Stimulated activated CD8-positive, alpha-beta memory T cell treated with anti-CD3 and anti-CD28 coated beads, Interleukin-12 subunit alpha, Interleukin-12 subunit beta, amount 100 ng/mL, for 4 hours (primary cell): Measurements from ENCODE around the gene ME3.

Experiments
- DNase-seq: peaks from one replicate; pipeline ENCODE4 v3.0.0-alpha.2; 2020; ENCODE audit warnings: low read depth

ME3 gene

DNA sequence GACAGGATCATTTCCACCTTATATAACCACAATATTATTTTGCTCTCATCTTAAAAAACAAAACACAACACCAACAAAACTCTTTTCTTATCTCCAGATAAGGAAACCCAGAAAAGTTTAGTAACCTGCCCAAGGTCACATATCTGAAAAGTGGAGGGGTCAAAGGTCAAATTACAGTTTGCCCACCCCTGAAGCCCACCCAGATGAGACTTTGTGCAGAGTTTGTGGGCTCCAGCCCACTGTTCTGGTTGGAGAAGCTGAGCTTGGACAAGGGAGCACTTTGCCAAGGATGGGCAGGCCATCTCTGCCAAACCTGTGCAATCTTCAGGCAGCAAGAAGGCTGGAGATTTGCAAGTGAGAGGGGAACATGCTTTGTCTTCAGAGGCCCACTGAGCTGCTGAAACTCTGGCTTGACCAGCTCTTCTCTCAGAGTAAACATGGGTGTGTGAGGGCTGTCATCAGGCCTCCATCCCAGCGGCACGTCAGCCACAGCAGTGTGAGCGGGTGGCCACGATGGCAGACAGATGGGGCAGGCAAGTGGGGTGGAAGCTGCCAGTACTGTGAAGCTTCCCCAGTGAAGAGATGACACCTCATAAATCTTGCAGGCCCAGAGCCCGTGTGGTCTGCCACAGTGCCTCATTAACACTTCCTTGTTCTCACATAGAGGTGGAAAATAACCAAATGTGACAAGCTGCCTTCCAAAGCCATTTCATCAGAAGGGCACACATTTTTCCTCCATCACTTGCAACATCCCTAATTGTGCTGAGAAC lies 186.0 kb downstream of the ME3 start:
- peak; percentile 19 for DNase-seq

DNA sequence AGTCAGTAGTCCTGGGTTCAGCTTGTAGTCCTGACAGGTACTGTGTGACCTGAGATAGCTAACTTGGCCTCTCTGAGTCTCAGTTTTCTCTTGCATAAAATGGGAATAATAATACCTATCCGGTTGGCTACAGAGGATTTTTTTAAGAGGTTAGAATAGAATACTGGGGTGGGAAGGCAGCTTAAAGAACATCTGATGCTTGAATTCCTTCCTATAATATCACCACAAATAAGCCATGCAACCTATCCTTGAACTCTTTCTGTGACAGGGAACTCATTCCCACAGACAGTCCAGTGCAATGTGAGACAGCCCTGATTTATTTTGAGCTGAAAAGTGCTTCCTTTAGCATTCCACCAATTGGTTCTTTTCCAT lies 187.6 kb downstream of the ME3 start:
- DNase-seq: no peak

DNA sequence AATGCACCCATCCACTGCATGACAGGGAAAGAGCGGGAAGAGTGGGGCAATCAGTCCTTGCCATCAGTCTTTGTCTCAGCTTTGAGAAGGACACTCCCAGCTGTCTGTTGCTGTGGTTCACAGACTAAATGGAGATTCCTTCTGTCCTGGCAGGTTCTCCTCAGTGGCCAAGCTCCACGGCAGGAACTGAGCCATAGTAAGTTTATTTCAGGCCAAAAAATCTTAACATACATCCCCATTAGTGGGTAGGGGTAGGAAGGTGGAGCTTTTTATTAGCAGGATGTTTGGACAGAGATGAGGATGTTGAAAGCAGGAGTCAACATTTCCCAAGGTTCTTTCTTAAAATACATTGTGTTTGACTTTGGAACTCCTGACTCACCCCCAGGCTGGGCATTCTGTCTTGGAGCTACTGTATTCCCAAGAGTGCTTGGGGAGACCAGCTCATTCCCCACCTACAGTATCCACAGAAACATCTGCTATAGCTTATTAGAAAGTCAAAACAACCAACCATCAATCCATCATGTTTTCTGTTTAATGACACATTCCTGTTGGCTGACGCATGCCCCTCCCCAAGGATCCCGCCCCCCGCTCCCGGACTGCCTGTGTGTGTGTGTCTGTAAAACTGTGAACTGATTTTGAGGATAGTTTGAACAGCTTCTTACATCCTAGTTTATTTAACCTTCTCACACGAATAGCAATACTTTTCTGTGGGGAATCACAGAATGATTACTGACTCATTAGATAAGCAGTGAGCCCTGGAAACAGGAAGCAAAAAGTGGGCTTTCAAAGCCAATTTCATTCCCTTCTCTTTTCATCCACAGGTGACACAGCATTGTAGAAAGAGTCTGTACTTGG lies 188.2 kb downstream of the ME3 start:
- DNase-seq: no peak

DNA sequence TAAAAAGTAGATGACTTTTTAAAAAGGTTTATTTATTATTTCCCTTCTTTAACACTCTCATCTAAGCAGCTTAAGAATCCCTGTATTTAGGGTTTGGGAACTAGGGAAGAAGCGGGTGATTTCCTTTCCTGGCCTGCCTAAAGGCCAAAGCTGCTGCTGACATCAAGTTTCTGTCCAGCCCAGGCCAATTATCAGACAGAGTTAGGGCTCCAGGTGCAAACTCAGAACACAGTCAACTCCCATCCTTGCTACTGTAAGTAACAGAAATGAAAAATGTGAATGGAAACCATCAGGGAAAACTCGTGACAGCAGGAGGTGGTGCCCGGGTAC lies 188.8 kb downstream of the ME3 start:
- DNase-seq: no peak

DNA sequence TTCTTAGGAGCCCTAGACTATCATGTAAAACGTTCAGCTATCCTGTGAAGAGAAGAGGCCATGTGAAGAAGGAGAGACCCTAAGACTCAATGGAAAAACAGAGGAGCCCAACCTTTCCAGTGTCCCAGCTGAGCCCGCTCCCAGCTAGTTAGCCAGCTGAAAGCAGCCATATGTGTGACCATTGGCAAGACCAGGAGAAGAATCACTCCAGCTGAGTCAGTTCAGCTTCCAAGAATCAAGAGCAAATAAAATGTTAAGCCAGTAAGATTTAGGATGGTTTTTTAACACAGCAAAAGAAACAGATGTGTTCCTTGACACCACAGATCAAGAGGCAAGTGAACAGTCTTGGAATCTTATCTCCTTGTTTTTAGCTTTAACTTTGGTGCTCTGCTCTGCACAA lies 189.7 kb downstream of the ME3 start:
- DNase-seq: no peak

- DNase-seq: no peak
Observed at GRCh38 chr11:86481399-86481798, 191.0 kb downstream of the ME3 start.

DNA sequence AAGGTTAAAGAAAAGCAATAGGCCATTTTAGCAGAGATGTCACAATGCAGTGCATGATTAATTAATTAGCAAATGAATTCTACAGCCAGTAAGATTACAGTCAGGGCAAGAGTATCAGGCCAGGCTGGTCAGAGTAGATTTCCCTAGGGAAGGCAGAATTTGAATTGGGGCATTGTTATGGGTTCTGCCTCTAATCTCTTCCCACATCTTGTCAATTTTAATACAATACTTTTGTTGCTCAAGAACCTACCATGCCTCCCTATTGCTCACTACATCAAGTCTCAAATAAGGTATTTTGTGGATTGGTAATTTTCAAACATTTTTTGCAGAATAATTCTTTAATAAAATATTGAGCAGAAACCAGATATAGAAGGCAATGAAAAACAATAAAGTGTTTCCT lies 194.1 kb downstream of the ME3 start:
- DNase-seq: no peak

GRCh38 chr11:86477495-86478155 lies 194.8 kb downstream of the ME3 start:
- DNase-seq: no peak

- no peak for DNase-seq
Observed at GRCh38 chr11:86476109-86476861, 196.1 kb downstream of the ME3 start.

DNA sequence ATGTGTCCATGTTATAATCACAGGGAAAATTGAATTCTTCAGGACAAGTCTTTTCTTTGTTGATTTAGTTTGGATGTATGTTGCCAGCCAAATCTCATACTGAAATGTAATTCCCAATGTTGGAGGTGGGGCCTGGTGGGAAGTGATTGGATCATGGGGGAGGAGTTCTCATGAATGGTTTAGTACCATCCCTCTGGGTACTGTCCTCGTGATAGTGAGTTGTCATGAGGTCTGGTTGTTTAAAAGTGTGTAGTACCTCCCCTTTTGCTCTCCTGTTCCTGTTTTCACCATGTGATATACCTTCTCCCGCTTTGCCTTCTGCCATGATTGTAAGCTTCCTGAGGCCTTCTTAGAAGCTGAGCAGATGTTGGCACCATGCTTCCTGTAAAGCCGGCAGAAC lies 197.4 kb downstream of the ME3 start:
- DNase-seq: no peak

DNA sequence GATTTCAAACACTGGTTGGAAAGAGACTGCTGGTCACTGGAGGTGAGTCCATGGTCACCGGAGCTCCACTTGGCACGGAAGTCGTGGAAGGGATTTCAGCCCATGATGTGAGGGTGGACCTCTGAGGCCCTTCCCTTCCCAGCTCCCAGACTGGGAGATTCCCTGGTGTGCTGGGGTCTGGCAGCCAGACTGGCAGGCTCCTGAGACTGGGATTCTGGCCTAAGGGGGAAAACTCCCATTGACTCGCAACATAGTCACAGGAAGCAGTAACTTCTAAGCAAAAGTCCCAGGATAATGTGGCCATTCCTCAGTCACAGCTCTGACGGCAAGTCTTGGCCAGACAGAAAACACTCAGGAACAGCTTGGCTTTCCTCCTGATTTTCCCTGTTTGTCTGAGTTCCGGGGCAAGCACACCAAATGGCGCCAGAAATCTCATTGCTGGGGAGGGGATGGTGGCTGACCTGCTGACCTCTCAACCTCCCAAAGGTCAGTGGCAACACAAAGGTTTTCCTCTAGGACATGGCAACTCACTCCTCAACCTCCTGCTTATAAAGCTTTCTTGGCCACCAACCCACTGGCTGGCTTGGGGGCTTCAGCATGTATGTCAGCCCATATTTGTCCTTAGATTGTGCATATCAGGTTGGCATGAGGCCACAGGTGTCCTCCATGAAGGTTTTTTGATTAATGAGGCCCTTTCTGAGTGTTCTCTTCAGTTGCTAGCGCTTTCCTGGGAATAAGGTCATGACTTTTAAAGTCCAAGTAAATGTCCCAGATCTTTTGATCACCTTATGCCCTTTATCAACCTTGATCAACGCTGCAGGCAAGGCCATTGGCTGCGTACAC lies 198.2 kb downstream of the ME3 start:
- no peak for DNase-seq

- DNase-seq: no peak
Observed at GRCh38 chr11:86469491-86470388, 202.7 kb downstream of the ME3 start.

DNA sequence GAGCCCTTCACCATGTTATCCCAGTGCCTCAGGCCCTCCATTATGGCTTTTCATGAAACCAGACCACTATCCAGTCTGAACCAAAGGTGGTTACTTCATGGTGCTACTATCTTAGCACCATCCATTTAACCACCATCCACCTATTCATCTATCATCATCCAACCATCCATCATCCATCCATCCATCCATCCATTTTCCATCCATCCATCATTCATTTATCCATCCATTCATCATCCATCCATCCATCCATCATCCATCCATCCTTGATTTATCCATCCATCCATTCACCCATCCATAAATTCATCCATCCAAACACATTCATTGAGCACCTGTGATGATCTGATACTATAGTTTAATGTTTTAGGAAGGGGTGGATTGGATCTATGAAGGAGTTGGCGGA lies 204.2 kb downstream of the ME3 start:
- no peak for DNase-seq

- no peak for DNase-seq
Observed at GRCh38 chr11:86464509-86465221, 207.8 kb downstream of the ME3 start.

- no peak for DNase-seq
Observed at GRCh38 chr11:86463955-86464354, 208.5 kb downstream of the ME3 start.

DNA sequence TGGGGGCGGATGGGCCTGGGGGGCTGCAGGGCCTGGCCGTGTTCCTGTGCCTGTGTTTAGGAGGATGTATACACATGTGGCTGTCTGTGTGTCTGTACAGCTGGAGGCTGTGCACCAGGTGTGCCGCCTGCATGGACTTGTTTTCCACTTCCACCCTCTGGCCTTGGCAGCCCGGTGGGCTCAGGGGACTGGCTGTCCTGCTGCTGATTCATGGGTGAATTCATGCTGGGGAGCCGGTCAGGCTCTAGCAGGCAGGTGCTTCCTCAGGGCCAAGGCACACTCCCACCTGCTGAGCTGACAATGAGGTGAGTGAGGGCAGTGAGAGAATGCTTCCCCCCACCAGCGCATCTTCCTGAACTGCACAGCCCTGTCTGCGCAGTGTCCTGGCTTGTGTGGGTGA lies 209.3 kb downstream of the ME3 start:
- no peak for DNase-seq

DNA sequence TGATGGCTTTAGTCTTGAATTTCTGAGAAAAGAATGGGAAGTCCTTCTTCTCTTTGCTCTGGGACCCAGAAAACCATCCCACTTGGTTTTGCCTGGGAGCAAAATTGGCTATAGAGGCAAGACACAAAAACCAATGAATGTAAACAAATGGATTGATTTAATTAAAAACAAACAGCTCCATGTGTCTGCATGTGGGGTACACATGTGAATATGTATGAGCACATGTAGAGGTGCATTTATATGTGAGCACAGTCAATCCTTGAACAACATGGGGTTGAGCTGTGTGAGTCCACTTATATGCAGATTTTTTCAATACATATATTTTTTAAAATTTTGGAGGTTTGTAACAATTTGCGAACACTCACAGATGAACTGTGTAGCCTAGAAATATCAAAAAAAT lies 210.5 kb downstream of the ME3 start:
- DNase-seq: no peak

DNA sequence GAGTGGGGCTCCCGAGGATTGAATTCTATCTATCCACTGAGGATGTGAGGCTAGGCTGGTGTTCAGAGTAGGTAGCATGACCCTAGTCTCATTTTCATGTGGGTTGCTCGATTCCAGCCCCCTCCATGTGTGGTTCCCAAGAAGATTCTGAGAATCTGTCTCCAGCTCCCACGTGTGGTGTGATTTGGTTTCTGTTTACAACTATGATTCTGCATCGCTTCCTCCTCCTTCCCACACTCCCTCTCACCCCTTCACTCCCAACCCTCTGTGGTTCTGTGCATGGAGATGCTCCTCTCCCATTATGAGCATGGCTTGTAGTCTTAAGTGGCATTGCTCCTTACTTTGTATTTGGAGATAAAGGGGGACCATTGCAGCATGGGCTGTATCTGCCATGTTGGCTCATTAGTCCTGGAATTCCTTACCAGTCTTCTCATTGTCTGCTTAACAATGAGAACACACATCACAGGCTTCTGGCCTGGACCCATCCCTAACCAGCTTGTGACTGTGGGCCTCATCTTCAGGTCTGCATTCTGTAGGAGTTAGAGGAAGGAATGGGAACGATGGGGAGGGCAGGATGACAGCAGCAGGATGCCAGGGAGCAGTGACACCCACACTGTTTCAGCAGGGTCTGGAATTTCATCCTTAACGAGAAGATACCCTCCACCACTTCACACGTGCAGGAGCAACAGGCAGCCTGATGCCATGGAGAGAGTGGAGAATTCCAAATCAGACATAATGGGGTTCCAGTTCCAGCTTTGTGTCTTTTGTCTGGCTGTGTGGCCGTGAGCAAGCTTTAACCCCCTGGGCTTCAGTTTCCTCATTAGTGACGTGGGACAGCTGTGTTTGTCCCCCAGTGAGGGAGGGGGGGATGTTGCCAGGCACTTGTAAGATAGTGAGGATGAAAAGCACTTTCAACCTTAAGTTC lies 211.7 kb downstream of the ME3 start:
- no peak for DNase-seq
